Activated CD4-positive, alpha-beta T cell treated with anti-CD3 and anti-CD28 coated beads for 36 hours (primary cell): ENCODE data around the gene RAPH1. TPM values are rescaled to one million over a fixed set of nuclear protein-coding genes. Genes with fewer than 3 reads are reported as not detected.

ENCODE experiments used
- ATAC-seq: fragments of 200-7000 bp; cut with Tn5 transposase; one replicate; pipeline ENCODE4 v1.10.0; 2021; ENCODE audit warnings: mild to moderate bottlenecking, moderate library complexity
- CTCF ChIA-PET: fragments of 350-600 bp; sonication (Branson Sonifier 250); formaldehyde crosslinking; loops from one replicate; lab custom pipeline; 2021; ENCODE audit warnings: antibody characterized with exemption; lab: Charles Lee
- POLR2A ChIA-PET: fragments of 350-600 bp; sonication (Branson Sonifier 250); formaldehyde crosslinking; loops from one replicate; lab custom pipeline; 2021; ENCODE audit warnings: antibody characterized with exemption, inconsistent platforms; lab: Charles Lee
- DNase-seq: peaks from one replicate; pipeline ENCODE4 v3.0.0-alpha.2; 2020
- H3K27ac Mint-ChIP-seq: one replicate; pipeline ENCODE4 v1.8.0; 2021; ENCODE audit warnings: mixed read lengths
- H3K27me3 Mint-ChIP-seq: one replicate; pipeline ENCODE4 v1.8.0; 2021; ENCODE audit warnings: mixed read lengths
- H3K36me3 Mint-ChIP-seq: one replicate; pipeline ENCODE4 v1.8.0; 2021; ENCODE audit warnings: low read depth, mixed read lengths
- H3K4me1 Mint-ChIP-seq: one replicate; pipeline ENCODE4 v1.8.0; 2021; ENCODE audit warnings: mixed read lengths
- H3K4me3 Mint-ChIP-seq: one replicate; pipeline ENCODE4 v1.8.0; 2021; ENCODE audit warnings: mild to moderate bottlenecking, moderate library complexity, mixed read lengths
- H3K9me3 Mint-ChIP-seq: one replicate; pipeline ENCODE4 v1.8.0; 2021; ENCODE audit warnings: low read depth, mixed read lengths
- intact Hi-C, 2 experiments: fragments of 100-400 bp; cut with DNase I in 1 of 2; cut with micrococcal nuclease in 1 of 2; formaldehyde crosslinking; loops; one replicate each; pipeline versions ENCODE4 v1.14.2 to v1.15.1; 2022 to 2024; cut with DNase I, micrococcal nuclease
- total RNA-seq, 2 experiments: library from RNA; stranded (reverse); gene quantifications; one replicate each; pipeline ENCODE4 v1.2.3, GENCODE V29; 2021

Gene RAPH1
- total RNA-seq, 2 experiments from 2014 or later = 8.5 to 9.9 TPM

GRCh38 chr2:203490391-203490790 lies 44.7 kb downstream of the RAPH1 start:
- ChIA-PET CTCF (interaction anchor here (0.5 kb wide), 1 partner anchor 27 kb away, joined by 3 read pairs; no protein-coding TSS in a partner anchor), POLR2A (no interaction called here)
- intact Hi-C loops = no loop called here
- Mint-ChIP-seq H3K27me3 (no peaks in the 10 kb centered on the region), H3K4me3 (no peak overlapping the region), H3K9me3 (no peaks in the 10 kb centered on the region), H3K4me1 (peaks cover 15% of the 10 kb centered on the region), H3K36me3 (peaks cover 15% of the 10 kb centered on the region), H3K27ac (no peak overlapping the region)
- ATAC-seq = no peak
- no peak for DNase-seq

GRCh38 chr2:203489531-203489930 lies 45.6 kb downstream of the RAPH1 start:
- Mint-ChIP-seq H3K27me3 (no peaks in the 10 kb centered on the region), H3K4me1 (peaks cover 19% of the 10 kb centered on the region), H3K9me3 (no peaks in the 10 kb centered on the region), H3K4me3 (no peak overlapping the region), H3K27ac (no peak overlapping the region), H3K36me3 (peaks cover 11% of the 10 kb centered on the region)
- intact Hi-C loops = no loop called here
- DNase-seq (no peak), ATAC-seq (no peak)
- CTCF ChIA-PET = no interaction called here
- POLR2A ChIA-PET = no interaction called here

- peaks cover 6% of the 10 kb centered on the region for H3K36me3 Mint-ChIP-seq
- no peaks in the 10 kb centered on the region for H3K27me3 Mint-ChIP-seq
- peaks cover 11% of the 10 kb centered on the region for H3K4me1 Mint-ChIP-seq
- H3K4me3 Mint-ChIP-seq = no peak overlapping the region
- no peaks in the 10 kb centered on the region for H3K9me3 Mint-ChIP-seq
- intact Hi-C loops = loop anchor here (1.0 to 5.0 kb wide), 6 partner anchors 50 to 425 kb away; partner anchors contain the start of genes RAPH1 (in 2 of the 2) and CD28 (in 1 of the 2)
- ATAC-seq = peak; percentile 91
- DNase-seq = peak; percentile 66
- H3K27ac Mint-ChIP-seq = peak overlapping the region; percentile 62
- ChIA-PET CTCF (interaction anchor here (0.7 to 3.1 kb wide), 14 partner anchors 11 to 637 kb away, joined by 3 to 41 read pairs (median 4); no protein-coding TSS in a partner anchor), POLR2A (no interaction called here)
Observed at GRCh38 chr2:203484266-203485112, 50.6 kb downstream of the RAPH1 start.

GRCh38 chr2:203480623-203481022 lies 54.5 kb downstream of the RAPH1 start:
- H3K4me3 Mint-ChIP-seq = no peak overlapping the region
- no peak overlapping the region for H3K27ac Mint-ChIP-seq
- H3K36me3 Mint-ChIP-seq = peaks cover 3% of the 10 kb centered on the region
- POLR2A ChIA-PET = no interaction called here
- CTCF ChIA-PET = interaction anchor here (0.6 to 1.9 kb wide), 4 partner anchors 334 to 548 kb away, joined by 3 to 7 read pairs (median 3); no protein-coding TSS in a partner anchor
- no peaks in the 10 kb centered on the region for H3K27me3 Mint-ChIP-seq
- H3K9me3 Mint-ChIP-seq = no peaks in the 10 kb centered on the region
- ATAC-seq = no peak
- intact Hi-C loops = loop anchor here in 1 of 2 experiments (5.0 kb wide), 1 partner anchor 227 kb away; the partner anchor contains the start of gene CD28
- no peak for DNase-seq
- peaks cover 9% of the 10 kb centered on the region for H3K4me1 Mint-ChIP-seq

GRCh38 chr2:203476881-203477280 lies 58.2 kb downstream of the RAPH1 start:
- POLR2A ChIA-PET = interaction anchor here (0.5 kb wide), 1 partner anchor 961 kb away, joined by 3 read pairs; no protein-coding TSS in a partner anchor
- CTCF ChIA-PET = interaction anchor here (0.6 to 0.8 kb wide), 2 partner anchors 298 to 304 kb away, joined by 3 to 4 read pairs; no protein-coding TSS in a partner anchor
- intact Hi-C loops = no loop called here

GRCh38 chr2:203471323-203471722 lies 63.8 kb downstream of the RAPH1 start:
- DNase-seq = no peak
- POLR2A ChIA-PET = no interaction called here
- ATAC-seq = no peak
- H3K36me3 Mint-ChIP-seq = no peaks in the 10 kb centered on the region
- intact Hi-C loops = no loop called here
- H3K4me1 Mint-ChIP-seq = no peaks in the 10 kb centered on the region
- H3K9me3 Mint-ChIP-seq = no peaks in the 10 kb centered on the region
- no peaks in the 10 kb centered on the region for H3K27me3 Mint-ChIP-seq
- no peak overlapping the region for H3K4me3 Mint-ChIP-seq
- CTCF ChIA-PET = no interaction called here
- H3K27ac Mint-ChIP-seq = no peak overlapping the region

More at GRCh38 chr2:203476881-203477280, 58.2 kb downstream of the RAPH1 start:
- Mint-ChIP-seq H3K4me3 (no peak overlapping the region), H3K27ac (no peak overlapping the region), H3K4me1 (no peaks in the 10 kb centered on the region), H3K9me3 (no peaks in the 10 kb centered on the region), H3K27me3 (no peaks in the 10 kb centered on the region), H3K36me3 (peaks cover 3% of the 10 kb centered on the region)
- ATAC-seq = no peak
- DNase-seq = no peak

GRCh38 chr2:203470371-203470770 lies 64.7 kb downstream of the RAPH1 start:
- CTCF ChIA-PET = no interaction called here
- no peaks in the 10 kb centered on the region for H3K27me3 Mint-ChIP-seq
- no peaks in the 10 kb centered on the region for H3K9me3 Mint-ChIP-seq

GRCh38 chr2:203469546-203469945 lies 65.6 kb downstream of the RAPH1 start:
- CTCF ChIA-PET = interaction anchor here (1.3 to 1.7 kb wide), 2 partner anchors 13 to 346 kb away, joined by 3 to 6 read pairs; no protein-coding TSS in a partner anchor
- POLR2A ChIA-PET = no interaction called here
- H3K4me1 Mint-ChIP-seq = no peaks in the 10 kb centered on the region
- H3K9me3 Mint-ChIP-seq = no peaks in the 10 kb centered on the region
- H3K27ac Mint-ChIP-seq = no peak overlapping the region
- H3K27me3 Mint-ChIP-seq = no peaks in the 10 kb centered on the region
- no peaks in the 10 kb centered on the region for H3K36me3 Mint-ChIP-seq
- DNase-seq (no peak), ATAC-seq (no peak)
- intact Hi-C loops = no loop called here
- H3K4me3 Mint-ChIP-seq = no peak overlapping the region

More at GRCh38 chr2:203470371-203470770, 64.7 kb downstream of the RAPH1 start:
- no peaks in the 10 kb centered on the region for H3K4me1 Mint-ChIP-seq
- ATAC-seq (no peak), DNase-seq (no peak)
- intact Hi-C loops = no loop called here
- no peak overlapping the region for H3K4me3 Mint-ChIP-seq
- no peaks in the 10 kb centered on the region for H3K36me3 Mint-ChIP-seq
- no peak overlapping the region for H3K27ac Mint-ChIP-seq
- POLR2A ChIA-PET = no interaction called here

GRCh38 chr2:203463266-203463678 lies 71.8 kb downstream of the RAPH1 start:
- CTCF ChIA-PET = interaction anchor here (0.7 to 2.4 kb wide), 3 partner anchors 10 to 203 kb away, joined by 3 to 8 read pairs (median 3); no protein-coding TSS in a partner anchor
- Mint-ChIP-seq H3K36me3 (peaks cover 4% of the 10 kb centered on the region), H3K27me3 (no peaks in the 10 kb centered on the region), H3K4me1 (peaks cover 2% of the 10 kb centered on the region), H3K27ac (no peak overlapping the region), H3K9me3 (no peaks in the 10 kb centered on the region), H3K4me3 (no peak overlapping the region)
- DNase-seq (no peak), ATAC-seq (no peak)
- intact Hi-C loops = no loop called here
- POLR2A ChIA-PET = no interaction called here

GRCh38 chr2:203462308-203462707 lies 72.8 kb downstream of the RAPH1 start:
- H3K9me3 Mint-ChIP-seq = no peaks in the 10 kb centered on the region
- H3K36me3 Mint-ChIP-seq = peaks cover 4% of the 10 kb centered on the region
- H3K27me3 Mint-ChIP-seq = no peaks in the 10 kb centered on the region
- ChIA-PET CTCF (interaction anchor here (0.7 kb wide), 1 partner anchor 204 kb away, joined by 3 read pairs; no protein-coding TSS in a partner anchor), POLR2A (no interaction called here)
- DNase-seq (no peak), ATAC-seq (no peak)
- H3K4me1 Mint-ChIP-seq = peaks cover 2% of the 10 kb centered on the region
- no peak overlapping the region for H3K27ac Mint-ChIP-seq
- no peak overlapping the region for H3K4me3 Mint-ChIP-seq
- intact Hi-C loops = no loop called here

- Mint-ChIP-seq H3K4me1 (peaks cover 2% of the 10 kb centered on the region), H3K27ac (no peak overlapping the region), H3K4me3 (no peak overlapping the region), H3K9me3 (no peaks in the 10 kb centered on the region), H3K36me3 (peaks cover 4% of the 10 kb centered on the region), H3K27me3 (no peaks in the 10 kb centered on the region)
- intact Hi-C loops = no loop called here
- ChIA-PET CTCF (no interaction called here), POLR2A (no interaction called here)
- no peak for ATAC-seq
- DNase-seq = no peak
Observed at GRCh38 chr2:203461746-203462145, 73.4 kb downstream of the RAPH1 start.
